Measurements from ENCODE around the gene TTI1. TPM values are rescaled to one million over a fixed set of nuclear protein-coding genes. Genes with fewer than 3 reads are reported as not detected.
A peak's percentile ranks its signal among the peaks of the same experiment; 100 is the strongest.

Gene TTI1
- polyA plus RNA-seq (2012; rRNA removed): 14.7 and 15.6 TPM in 2 replicates
- 10.3 and 12.2 TPM in 2 replicates for polyA plus RNA-seq (2012; cell fraction: cytosol; rRNA removed)
- polyA plus RNA-seq (2012; cell fraction: nucleus; rRNA removed): 14.8 and 19.5 TPM in 2 replicates

- CTCF ChIA-PET: interaction anchor here (0.9 to 2.5 kb wide), 11 partner anchors 11 to 469 kb away, joined by 3 to 14 read pairs (median 5); partner anchors contain the start of gene VSTM2L
- Histone ChIP-seq H3K79me2 (ENCODE audit: insufficient read depth) (peaks cover 98% of the 10 kb centered on the region), H3K27me3 (ENCODE audit: insufficient read depth) (no peaks in the 10 kb centered on the region), H3K4me2 (peak within 1 kb of the TSS; percentile 86), H3K9me3 (no peaks in the 10 kb centered on the region), H3K4me1 (ENCODE audit: control insufficient read depth in 1 of 2, insufficient read depth in 2 of 2, low read depth in 1 of 2, low read length in 1 of 2) (peaks cover 8 to 25% of the 10 kb centered on the region in 2 experiments; a peak in 3 of 4 replicates), H2AFZ (ENCODE audit: low read depth) (peak within 1 kb of the TSS; percentile 82), H3K36me3 (replicated peaks in 1 of 2; ENCODE audit: control insufficient read depth in 1 of 2, insufficient read depth in 2 of 2, low read length in 1 of 2) (peaks cover 30 to 39% of the 10 kb centered on the region in 2 experiments), H3F3A (replicated peaks; ENCODE audit: insufficient read depth) (no peaks in the 10 kb centered on the region), H3K9ac (peak within 1 kb of the TSS; percentile 94), H3K27ac (ENCODE audit: low read depth in 2 of 2, low read length in 1 of 2) (peak within 1 kb of the TSS; percentile 82 to 91), H3K4me3 (ENCODE audit: low read depth in 2 of 2, low read length in 1 of 2) (peak within 1 kb of the TSS; percentile 83 to 99), H4K20me1 (ENCODE audit: insufficient read depth) (no peaks in the 10 kb centered on the region), H3K9me2 (no peaks in the 10 kb centered on the region)
- TF ChIP-seq TAF1 (IDR thresholded peaks at IDR 0.05; ENCODE audit: borderline replicate concordance, low read depth, low read length) (peak; percentile 93), CHD2 (IDR thresholded peaks at IDR 0.05; ENCODE audit: low read length, partially characterized antibody) (peak; percentile 85), GABPA (IDR thresholded peaks at IDR 0.05; ENCODE audit: low read depth) (peak; percentile 91), REST (IDR thresholded peaks at IDR 0.05; ENCODE audit: low read depth, low read length) (peak; percentile 33; the same call in 1 of the 2 replicates), ZBTB33 (IDR thresholded peaks at IDR 0.05; ENCODE audit: borderline replicate concordance, low read depth) (peak; percentile 62; the same call in 1 of the 2 replicates), MAX (IDR thresholded peaks at IDR 0.05; ENCODE audit: low read depth) (peak; percentile 75), YY1 (IDR thresholded peaks at IDR 0.05; ENCODE audit: low read depth) (peak; percentile 96), RCOR1 (IDR thresholded peaks at IDR 0.05; ENCODE audit: low read length) (no peak), ELF1 (IDR thresholded peaks at IDR 0.05) (peak; percentile 36), MXI1 (IDR thresholded peaks at IDR 0.05; ENCODE audit: low read depth, low read length) (peak; percentile 100), NRF1 (IDR thresholded peaks at IDR 0.05; ENCODE audit: low read depth, low read length) (peak; percentile 65), EZH2phosphoT487 (IDR thresholded peaks at IDR 0.05; ENCODE audit: borderline replicate concordance, low read depth) (no peak), IRF3 (IDR thresholded peaks at IDR 0.05; ENCODE audit: low read depth, low read length) (no peak), POLR2AphosphoS5 (IDR thresholded peaks at IDR 0.05; ENCODE audit: low read depth, low read length) (peak; percentile 79), SIN3A (IDR thresholded peaks at IDR 0.05; ENCODE audit: borderline replicate concordance, low read depth, low read length) (peak; percentile 45; the same call in 1 of the 2 replicates), PBX3 (IDR thresholded peaks at IDR 0.05) (no peak), GATA2 (CRISPR knock-in tag; IDR thresholded peaks at IDR 0.05) (no peak)
- under 1% methylated on average over 38 of the region's 69 CpGs for WGBS (ENCODE audit: low lambda C conversion rate)
- POLR2A ChIA-PET: interaction anchor here (0.6 to 1.0 kb wide), 5 partner anchors 10 to 468 kb away, joined by 3 read pairs; no protein-coding TSS in a partner anchor
- DNase-seq: peak; percentile 90
Measured at GRCh38 chr20:38033330-38034107, at the start of gene TTI1, which contains the start of gene RPRD1B. TTI1 (minus strand) TSS chr20:38033456; CDS start chr20:38013816, 19,640 bp downstream. RPRD1B (plus strand) TSS chr20:38033746; CDS start chr20:38033948, 202 bp downstream.
